GM12878 (cell line): ENCODE results near the gene LIX1L. TPM values are rescaled to one million over a fixed set of nuclear protein-coding genes. Genes with fewer than 3 reads are reported as not detected.

ENCODE experiments used
- BACH1 ChIP-seq: fragments of 450-650 bp; IDR thresholded peaks from 2 replicates; pipeline ENCODE4 v1.6.1; 2017; ENCODE audit warnings: mild to moderate bottlenecking, borderline replicate concordance
- BCL3 ChIP-seq: IDR thresholded peaks from 2 replicates; pipeline ENCODE4 v1.6.1; 2011; ENCODE audit warnings: borderline replicate concordance, low read depth, mild to moderate bottlenecking, moderate library complexity, low read length; ENCODE audit not compliant: insufficient read depth, poor library complexity, severe bottlenecking
- CHD1 ChIP-seq: IDR thresholded peaks from 2 replicates; pipeline ENCODE4 v1.6.1; 2012; ENCODE audit warnings: low read depth, low read length, improper control_type of control experiment
- CHD2 ChIP-seq: IDR thresholded peaks from 2 replicates; pipeline ENCODE4 v1.6.1; 2011; ENCODE audit warnings: low read depth, low read length, improper control_type of control experiment, borderline replicate concordance
- CREB1 ChIP-seq: IDR thresholded peaks from 2 replicates; pipeline ENCODE4 v1.6.1; 2012; ENCODE audit warnings: low read depth, mild to moderate bottlenecking, inconsistent platforms
- HDGF ChIP-seq: fragments of 450-650 bp; IDR thresholded peaks from 2 replicates; pipeline ENCODE4 v1.6.1; 2016; ENCODE audit warnings: antibody characterized with exemption
- IKZF1 ChIP-seq: fragments of 450-650 bp; conservative IDR thresholded peaks from 2 replicates; pipeline ENCODE4 v1.6.1; 2017; ENCODE audit warnings: antibody characterized with exemption, mild to moderate bottlenecking
- MEF2B ChIP-seq: fragments of 450-650 bp; IDR thresholded peaks from 2 replicates; pipeline ENCODE4 v1.6.1; 2018; ENCODE audit warnings: mild to moderate bottlenecking, moderate library complexity; ENCODE audit not compliant: partially characterized antibody, poor library complexity, severe bottlenecking
- PBX3 ChIP-seq: IDR thresholded peaks from 2 replicates; pipeline ENCODE4 v1.6.1; 2011; ENCODE audit warnings: mild to moderate bottlenecking, low read depth, low read length, moderate library complexity; ENCODE audit not compliant: insufficient replicate concordance
- YY1 ChIP-seq: IDR thresholded peaks from 2 replicates; pipeline ENCODE4 v1.6.1; 2011; ENCODE audit warnings: low read depth, mild to moderate bottlenecking, low read length
- ZNF207 ChIP-seq: fragments of 450-650 bp; IDR thresholded peaks from 2 replicates; pipeline ENCODE4 v1.6.1; 2014; ENCODE audit warnings: antibody characterized with exemption, mild to moderate bottlenecking, borderline replicate concordance
- polyA plus RNA-seq, 11 experiments: library from polyadenylated mRNA; depleted of rRNA in 4 of 11; unstranded in 6 of 11; stranded (reverse) in 5 of 11; fragments of >200 nt; fragmentation: Nextera tagmentation in 4 of 11; fragmentation: Illumina TruSeq in 1 of 11; extraction: Ambion mirVana in 4 of 11; extraction: Trizol in 1 of 11; gene quantifications; 1 replicate in 1 of 11; 2 replicates in 10 of 11; pipeline versions ENCODE4 v1.2.1 to v1.2.3, GENCODE V29; 2011 to 2016; ENCODE audit warnings: inconsistent platforms in 2 of 11, missing spikeins in 2 of 11, low read depth in 1 of 11
- total RNA-seq, 4 experiments: library from RNA; depleted of rRNA in 3 of 4; stranded (reverse); fragments of >200 nt in 3 of 4; fragmentation: Illumina TruSeq in 1 of 4; extraction: Trizol in 1 of 4; gene quantifications; 2 replicates each; pipeline versions ENCODE4 v1.2.1 to v1.2.3, GENCODE V29; 2013 to 2021

Gene LIX1L
- total and polyA plus RNA-seq, 10 of the 15 experiments (the other 5 are each of a cell fraction or from before 2014, with no cell fraction given): 5.5 to 48.2 (median 15.3) TPM

- TF ChIP-seq BCL3: no peak
- TF ChIP-seq CHD1: no peak
- TF ChIP-seq IKZF1: 0 out of 2 replicates have a peak, but pooled peaks have one; percentile 13
- TF ChIP-seq HDGF: peak; percentile 35; the same call in 1 of the 2 replicates
- no peak for TF ChIP-seq BACH1
- peak; percentile 48 for TF ChIP-seq CREB1
- TF ChIP-seq ZNF207: no peak
- TF ChIP-seq PBX3: no peak
- no peak for TF ChIP-seq YY1
- no peak for TF ChIP-seq CHD2
- peak; percentile 51 for TF ChIP-seq MEF2B
Measured at GRCh38 chr1:145960468-145961108, 2.8 kb upstream of the LIX1L start (continued).
